GM21528 (cell line): ENCODE measurements around the gene HES6.

Experiments used
- ATAC-seq: cut with Tn5 transposase; IDR thresholded peaks from one replicate; pipeline ENCODE4 v1.9.1; 2021; ENCODE audit warnings: mild to moderate bottlenecking, moderate library complexity; ENCODE audit not compliant: unreplicated experiment, low FRiP score

Gene HES6

DNA sequence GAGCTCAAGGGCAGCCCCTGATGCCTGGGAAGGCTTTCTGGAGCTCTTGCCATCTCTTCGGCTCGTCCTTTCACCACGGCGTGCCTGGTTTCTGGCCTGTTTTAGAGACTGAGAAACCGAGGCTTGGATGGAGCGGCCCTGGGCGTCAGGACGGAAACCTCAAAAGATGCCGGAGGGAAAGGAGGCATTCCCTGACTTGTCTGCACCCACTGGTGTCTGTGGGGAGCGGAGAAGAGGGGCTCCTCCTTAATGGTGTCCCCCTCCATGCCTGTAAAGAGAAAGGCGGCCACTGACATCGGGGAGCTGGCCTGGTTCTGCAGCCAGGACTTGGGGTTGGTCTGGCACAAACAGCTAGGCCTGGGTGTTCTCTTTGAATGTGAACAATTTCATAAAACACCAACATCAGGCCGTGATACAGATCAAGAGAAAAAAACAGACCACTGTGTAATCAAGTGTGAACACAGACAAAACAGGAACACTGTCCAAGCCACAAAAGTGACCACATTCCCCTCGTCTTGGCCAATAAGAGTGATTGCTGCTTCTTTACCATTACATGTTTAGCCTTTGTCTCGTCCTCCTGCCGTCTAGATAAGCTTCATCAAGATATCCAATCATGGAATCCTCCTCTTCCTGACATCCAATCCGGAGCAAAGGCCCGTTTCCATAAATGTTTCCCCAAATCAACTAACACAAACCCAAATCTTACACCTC is 35.7 kb downstream of the HES6 start:
- ATAC-seq: peak; percentile 27

DNA sequence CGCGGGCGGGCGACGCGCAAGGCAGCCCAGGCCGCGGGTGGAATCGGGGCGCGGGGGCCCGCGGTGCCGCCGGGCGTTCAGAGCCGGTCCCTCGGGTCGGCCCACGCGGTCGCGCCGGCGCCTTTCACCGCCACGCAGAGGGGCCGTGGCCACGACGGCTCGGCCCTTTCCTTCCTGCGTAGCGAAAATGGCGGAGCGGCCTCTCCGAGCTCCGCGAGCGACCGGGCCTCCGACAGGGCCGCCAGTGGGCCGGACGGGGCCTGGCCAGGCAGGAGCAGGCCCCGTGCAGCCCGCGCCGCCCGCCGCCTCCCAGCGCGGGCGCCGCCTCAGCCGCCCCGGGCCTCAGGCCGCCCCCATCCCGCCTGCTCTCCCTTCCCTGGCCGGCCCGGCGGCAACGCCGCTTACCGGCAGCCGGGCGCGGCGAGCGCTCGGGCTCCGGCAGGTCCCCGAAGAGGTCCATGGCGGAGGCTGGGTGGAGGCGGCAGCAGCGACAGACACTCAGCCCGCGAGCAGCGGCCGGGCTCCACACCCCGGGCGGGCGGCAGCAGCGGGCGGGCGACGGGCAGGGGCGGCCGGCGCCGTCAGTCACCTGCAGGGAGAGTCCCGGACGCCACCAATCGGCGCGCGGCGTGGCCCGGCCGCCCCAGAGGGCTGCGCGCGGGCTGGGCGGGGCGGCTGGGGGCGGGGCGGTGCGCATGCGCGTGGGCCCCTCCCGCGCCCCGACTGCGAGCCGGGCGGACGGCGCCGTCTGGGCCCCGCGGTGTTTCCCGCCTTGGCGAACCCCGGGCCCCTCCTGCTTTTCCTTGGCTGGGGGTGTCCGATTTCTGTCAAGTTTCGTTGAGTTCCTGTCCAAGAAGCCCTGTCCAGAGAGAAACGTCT is 36.5 kb downstream of the HES6 start, which contains the start of gene ILKAP:
Gene ILKAP, minus strand, starts transcription at position 602 of the 879 bp plus-strand sequence. Its CDS starts 142 bp downstream, at position 460.
- ATAC-seq: peak; percentile 94

DNA sequence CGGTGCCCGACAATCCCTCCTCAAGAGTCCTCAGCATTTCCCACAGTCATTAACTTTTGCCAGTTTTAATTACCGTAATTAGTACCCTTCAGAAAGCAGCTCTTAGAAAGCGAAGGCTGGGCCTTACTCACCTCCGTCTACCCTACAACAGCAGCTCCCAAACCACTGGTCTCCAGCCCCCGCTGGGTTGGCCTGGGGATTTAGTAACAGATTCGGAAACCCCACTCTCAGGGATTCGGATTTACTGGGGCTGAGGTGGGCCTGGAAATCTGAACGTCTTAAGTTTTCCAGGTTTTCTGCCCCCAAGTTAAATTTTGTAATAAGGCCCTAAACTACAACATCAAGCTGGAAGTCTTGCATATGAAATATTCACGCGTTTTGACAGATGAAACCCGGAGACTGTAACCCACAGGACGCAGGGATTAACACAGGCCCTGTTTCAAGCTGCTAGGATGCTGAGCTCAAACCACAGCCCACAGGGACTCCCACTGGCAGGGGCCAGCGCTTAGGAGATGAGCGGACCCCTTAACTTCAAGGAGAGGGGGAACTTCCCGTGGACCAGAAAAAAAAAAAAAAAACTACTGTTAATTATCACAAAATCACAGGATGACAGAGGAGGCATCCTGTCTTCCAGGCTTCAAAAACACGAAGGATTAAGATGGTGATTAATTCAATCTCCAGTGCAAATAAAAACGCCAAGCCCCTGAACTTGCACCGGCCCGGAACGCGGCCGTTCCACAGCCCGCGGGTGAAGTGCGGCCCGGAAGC is 37.3 kb downstream of the HES6 start:
- no peak for ATAC-seq

DNA sequence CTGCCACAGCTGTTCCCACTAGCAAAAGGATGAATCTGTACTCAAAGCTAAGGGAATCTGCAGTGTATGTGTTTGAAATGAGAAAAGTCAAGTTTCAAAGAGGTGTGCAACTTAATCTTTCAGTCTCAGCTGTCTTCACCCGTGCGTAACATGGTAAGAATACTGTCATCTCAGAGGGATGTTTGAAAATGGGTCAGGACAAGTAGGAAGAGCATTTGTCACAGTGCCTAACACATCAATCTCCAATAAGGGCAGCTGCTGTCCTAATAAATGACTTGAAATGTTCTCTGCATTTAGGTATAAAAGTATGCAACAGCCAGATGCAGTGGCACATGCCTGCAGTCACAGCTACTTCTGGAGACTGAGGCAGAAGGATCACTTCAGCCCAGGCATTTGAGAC is 49.4 kb downstream of the HES6 start:
- ATAC-seq: no peak
